Vagina (tissue), 2 donors: ENCODE results near the gene SLIT2. TPM values are rescaled to one million over a fixed set of nuclear protein-coding genes. Genes with fewer than 3 reads are reported as not detected.
A peak's percentile ranks its signal among the peaks of the same experiment; 100 is the strongest.

Source experiments
- DNase-seq, 2 donors: peaks; one replicate each; pipeline ENCODE4 v3.0.0-alpha.2; 2017; ENCODE audit errors: extremely low spot score in 2 of 2
- H3K27ac ChIP-seq: fragments of 200-600 bp; sonication (generic); one replicate; pipeline ENCODE4 v1.5.1; 2019
- H3K27me3 ChIP-seq: fragments of 200-600 bp; sonication (generic); one replicate; pipeline ENCODE4 v1.5.1; 2019
- H3K36me3 ChIP-seq, 2 donors: fragments of 200-600 bp; sonication (generic); one replicate each; pipeline ENCODE4 v1.5.1; 2017 to 2019
- H3K4me1 ChIP-seq: fragments of 200-600 bp; sonication (generic); one replicate; pipeline ENCODE4 v1.5.1; 2019
- H3K4me3 ChIP-seq, 2 donors: fragments of 200-600 bp; sonication (generic); 1 replicate in 1 of 2; 2 replicates in 1 of 2; pipeline ENCODE4 v1.5.1; 2016 to 2019
- H3K9me3 ChIP-seq: fragments of 200-600 bp; sonication (generic); one replicate; pipeline ENCODE4 v1.5.1; 2019
- POLR2A ChIP-seq, 2 donors: fragments of 450-650 bp; IDR thresholded peaks; one replicate each; pipeline ENCODE4 v1.6.1; 2017; ENCODE audit warnings: antibody characterized with exemption in 2 of 2, mild to moderate bottlenecking in 2 of 2, moderate library complexity in 2 of 2
- POLR2AphosphoS5 ChIP-seq, 2 donors: sonication (generic); formaldehyde crosslinking; IDR thresholded peaks; one replicate each; pipeline ENCODE4 v1.9.0; 2017; ENCODE audit warnings: antibody characterized with exemption in 2 of 2, mild to moderate bottlenecking in 2 of 2, low read depth in 1 of 2; ENCODE audit not compliant: insufficient read depth in 1 of 2
- intact Hi-C: fragments of 100-400 bp; cut with DNase I; formaldehyde crosslinking; loops from one replicate; pipeline ENCODE4 v1.15.1; 2023
- total RNA-seq: library from RNA; depleted of rRNA; stranded (reverse); fragments of >200 nt; gene quantifications from one replicate; pipeline ENCODE4 v1.2.3, GENCODE V29; 2016
- TF ChIP-seq, protein P1 (sequence below), 3 experiments: fragments of 450-650 bp in 2 of 3; fragments of 200-600 bp in 1 of 3; sonication (generic) in 1 of 3; IDR thresholded peaks; one replicate each; pipeline ENCODE4 v1.5.1; 2017 to 2019; ENCODE audit warnings: antibody characterized with exemption in 3 of 3, mild to moderate bottlenecking in 2 of 3, moderate library complexity in 2 of 3

Gene SLIT2
- total RNA-seq, 1 donor from 2014 or later = 29.2 TPM

GRCh38 chr4:20255251-20255586 is 3.5 kb downstream of the SLIT2 start:
- Histone ChIP-seq H3K9me3 (no peaks in the 10 kb centered on the region), H3K27ac (peak overlapping the region; percentile 49), H3K4me3 (peak overlapping the region; percentile 59 to 62), H3K27me3 (no peaks in the 10 kb centered on the region), H3K36me3 (no peaks in the 10 kb centered on the region), H3K4me1 (peaks cover 15% of the 10 kb centered on the region)
- no peak for DNase-seq
- TF ChIP-seq POLR2AphosphoS5 (IDR thresholded peaks at IDR 0.05; ENCODE audit: insufficient read depth in 1 of 2, low read depth in 1 of 2) = no peak
- TF ChIP-seq, protein P1, sequence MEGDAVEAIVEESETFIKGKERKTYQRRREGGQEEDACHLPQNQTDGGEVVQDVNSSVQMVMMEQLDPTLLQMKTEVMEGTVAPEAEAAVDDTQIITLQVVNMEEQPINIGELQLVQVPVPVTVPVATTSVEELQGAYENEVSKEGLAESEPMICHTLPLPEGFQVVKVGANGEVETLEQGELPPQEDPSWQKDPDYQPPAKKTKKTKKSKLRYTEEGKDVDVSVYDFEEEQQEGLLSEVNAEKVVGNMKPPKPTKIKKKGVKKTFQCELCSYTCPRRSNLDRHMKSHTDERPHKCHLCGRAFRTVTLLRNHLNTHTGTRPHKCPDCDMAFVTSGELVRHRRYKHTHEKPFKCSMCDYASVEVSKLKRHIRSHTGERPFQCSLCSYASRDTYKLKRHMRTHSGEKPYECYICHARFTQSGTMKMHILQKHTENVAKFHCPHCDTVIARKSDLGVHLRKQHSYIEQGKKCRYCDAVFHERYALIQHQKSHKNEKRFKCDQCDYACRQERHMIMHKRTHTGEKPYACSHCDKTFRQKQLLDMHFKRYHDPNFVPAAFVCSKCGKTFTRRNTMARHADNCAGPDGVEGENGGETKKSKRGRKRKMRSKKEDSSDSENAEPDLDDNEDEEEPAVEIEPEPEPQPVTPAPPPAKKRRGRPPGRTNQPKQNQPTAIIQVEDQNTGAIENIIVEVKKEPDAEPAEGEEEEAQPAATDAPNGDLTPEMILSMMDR (IDR thresholded peaks at IDR 0.05) = no peak
- intact Hi-C loops = no loop called here

DNA sequence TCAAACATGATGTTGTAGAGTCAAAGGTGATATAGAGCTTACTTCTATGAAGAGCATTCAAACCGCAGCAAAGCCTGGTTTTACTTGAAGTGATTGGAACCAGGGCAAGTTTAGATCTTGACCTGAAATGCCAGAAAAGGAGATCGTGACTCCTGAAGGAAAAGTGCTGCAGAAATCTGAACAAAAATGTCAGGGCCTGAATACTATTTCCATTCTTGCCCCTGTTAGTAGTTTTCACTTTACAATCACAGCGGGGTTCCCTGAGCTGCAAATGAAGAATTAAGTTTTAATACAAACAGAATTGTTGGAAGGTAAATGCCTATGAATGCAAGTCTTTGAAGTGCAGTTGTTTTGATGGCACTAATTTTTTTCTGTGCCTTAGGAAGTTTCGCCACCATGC is 4.1 kb downstream of the SLIT2 start:
- H3K27ac ChIP-seq = peak overlapping the region; percentile 49
- H3K4me1 ChIP-seq = peaks cover 15% of the 10 kb centered on the region
- no peak for DNase-seq
- H3K36me3 ChIP-seq = no peaks in the 10 kb centered on the region
- intact Hi-C loops = no loop called here
- no peaks in the 10 kb centered on the region for H3K9me3 ChIP-seq
- TF ChIP-seq, protein P1 (IDR thresholded peaks at IDR 0.05) = no peak
- TF ChIP-seq POLR2AphosphoS5 (IDR thresholded peaks at IDR 0.05; ENCODE audit: insufficient read depth in 1 of 2, low read depth in 1 of 2) = no peak
- TF ChIP-seq POLR2A (IDR thresholded peaks at IDR 0.05) = no peak
- peak overlapping the region; percentile 59 to 62 for H3K4me3 ChIP-seq
- H3K27me3 ChIP-seq = no peaks in the 10 kb centered on the region

DNA sequence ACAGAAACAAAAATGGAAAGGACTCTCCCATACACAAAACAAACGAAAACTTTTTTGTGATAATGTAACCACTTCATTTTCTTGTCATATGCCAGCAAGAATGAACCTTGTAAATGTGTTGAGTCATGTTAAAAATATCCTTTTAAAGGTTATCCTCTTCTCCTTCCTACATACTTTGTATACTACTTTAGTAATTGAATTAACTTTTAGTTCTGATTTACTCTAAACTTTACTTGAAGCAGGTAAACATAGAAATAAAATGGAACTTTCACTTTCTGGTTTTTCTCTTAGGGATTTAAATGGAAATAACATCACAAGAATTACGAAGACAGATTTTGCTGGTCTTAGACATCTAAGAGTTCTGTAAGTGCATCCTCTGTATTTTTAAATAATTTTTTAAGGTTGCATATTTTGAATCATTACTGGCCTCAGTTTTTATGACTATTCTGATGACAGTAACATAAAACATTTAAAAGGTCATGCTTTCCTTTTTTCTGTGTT is 4.7 kb downstream of the SLIT2 start:
- H3K4me3 ChIP-seq = peak overlapping the region; percentile 59 to 62
- no peak for DNase-seq
- peak overlapping the region; percentile 49 for H3K27ac ChIP-seq
- no peaks in the 10 kb centered on the region for H3K9me3 ChIP-seq
- H3K27me3 ChIP-seq = no peaks in the 10 kb centered on the region
- TF ChIP-seq, protein P1 (IDR thresholded peaks at IDR 0.05) = no peak
- TF ChIP-seq POLR2AphosphoS5 (IDR thresholded peaks at IDR 0.05; ENCODE audit: insufficient read depth in 1 of 2, low read depth in 1 of 2) (no peak), POLR2A (IDR thresholded peaks at IDR 0.05) (no peak)
- H3K36me3 ChIP-seq = no peaks in the 10 kb centered on the region
- intact Hi-C loops = no loop called here
- peaks cover 15% of the 10 kb centered on the region for H3K4me1 ChIP-seq

DNA sequence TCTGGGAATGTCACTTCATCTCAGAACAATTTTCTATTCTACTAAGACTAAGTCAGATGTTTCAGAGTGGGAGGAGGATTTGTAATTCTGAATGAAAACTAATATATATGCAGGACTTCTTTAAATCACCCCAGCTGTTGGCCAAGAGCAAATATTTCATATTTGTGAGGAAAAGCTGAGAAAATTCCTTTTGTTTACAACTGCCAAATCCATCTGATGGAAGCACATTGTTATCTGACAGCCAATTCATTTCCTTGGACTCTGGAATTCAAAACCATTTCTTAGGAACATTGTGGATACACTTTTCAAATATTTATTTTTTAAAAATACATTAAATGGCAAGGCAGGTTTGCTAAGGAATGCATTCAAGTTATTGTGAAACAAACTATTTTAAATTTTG is 8.0 kb downstream of the SLIT2 start:
- TF ChIP-seq POLR2AphosphoS5 (IDR thresholded peaks at IDR 0.05; ENCODE audit: insufficient read depth in 1 of 2, low read depth in 1 of 2) (no peak), POLR2A (IDR thresholded peaks at IDR 0.05) (no peak)
- TF ChIP-seq, protein P1 (IDR thresholded peaks at IDR 0.05) = no peak
- H3K27me3 ChIP-seq = no peaks in the 10 kb centered on the region
- no peaks in the 10 kb centered on the region for H3K4me1 ChIP-seq
- DNase-seq = no peak
- no peak overlapping the region for H3K27ac ChIP-seq
- no peaks in the 10 kb centered on the region for H3K9me3 ChIP-seq
- H3K4me3 ChIP-seq = no peak overlapping the region
- intact Hi-C loops = no loop called here
- no peaks in the 10 kb centered on the region for H3K36me3 ChIP-seq

DNA sequence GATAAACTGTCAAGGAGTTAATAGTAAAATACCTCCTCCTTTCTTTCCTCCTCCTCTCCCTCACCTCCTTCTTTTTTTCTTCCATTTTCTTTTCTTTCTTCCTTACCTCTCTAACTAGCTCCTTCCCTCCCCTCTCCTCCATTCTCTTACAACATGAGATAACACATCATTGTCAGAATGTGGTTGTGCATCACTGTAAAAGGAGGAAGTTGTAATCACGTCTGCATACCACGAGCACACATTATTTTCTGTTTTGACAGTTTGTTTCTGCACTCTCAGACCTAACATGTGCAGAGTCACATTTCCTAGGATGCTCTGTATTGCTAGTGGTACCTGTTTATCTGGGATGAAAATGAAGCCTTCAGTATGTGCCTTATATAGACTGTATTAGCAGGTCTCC is 9.1 kb downstream of the SLIT2 start:
- H3K4me1 ChIP-seq = no peaks in the 10 kb centered on the region
- no peaks in the 10 kb centered on the region for H3K36me3 ChIP-seq
- no peaks in the 10 kb centered on the region for H3K9me3 ChIP-seq
- no peak for DNase-seq
- no peak overlapping the region for H3K27ac ChIP-seq
- intact Hi-C loops = no loop called here
- H3K27me3 ChIP-seq = no peaks in the 10 kb centered on the region
- TF ChIP-seq POLR2AphosphoS5 (IDR thresholded peaks at IDR 0.05; ENCODE audit: insufficient read depth in 1 of 2, low read depth in 1 of 2) (no peak), POLR2A (IDR thresholded peaks at IDR 0.05) (no peak)
- TF ChIP-seq, protein P1 (IDR thresholded peaks at IDR 0.05) = no peak
- H3K4me3 ChIP-seq = no peak overlapping the region
